ENCODE measurements around the gene FSTL4.

Gene FSTL4

DNA sequence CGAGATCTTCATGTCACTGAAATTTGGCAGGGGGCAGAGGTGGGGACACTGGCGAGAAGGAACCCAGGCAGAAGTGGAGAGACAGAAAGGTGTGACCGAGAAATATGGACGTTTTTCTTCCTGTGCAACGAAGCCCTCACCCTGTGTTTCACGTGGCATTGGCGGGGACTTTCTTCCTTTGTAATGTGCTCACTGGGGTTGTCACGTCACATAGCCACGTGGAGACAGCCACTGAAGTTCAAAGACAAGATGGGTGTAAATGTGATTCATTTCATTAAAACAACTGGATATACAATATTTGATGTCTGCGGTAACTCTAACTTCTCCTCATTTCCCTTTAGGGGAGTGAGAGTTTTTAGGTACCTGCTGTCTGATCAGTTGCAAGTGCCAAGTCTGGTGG lies 225.7 kb downstream of the FSTL4 start:
- no peak for DNase-seq (ENCODE audit: low read depth)

- no peak for DNase-seq (ENCODE audit: low read depth)
These were observed 227.0 kb downstream of the FSTL4 start for GRCh38 chr5:133385346-133385745.

DNA sequence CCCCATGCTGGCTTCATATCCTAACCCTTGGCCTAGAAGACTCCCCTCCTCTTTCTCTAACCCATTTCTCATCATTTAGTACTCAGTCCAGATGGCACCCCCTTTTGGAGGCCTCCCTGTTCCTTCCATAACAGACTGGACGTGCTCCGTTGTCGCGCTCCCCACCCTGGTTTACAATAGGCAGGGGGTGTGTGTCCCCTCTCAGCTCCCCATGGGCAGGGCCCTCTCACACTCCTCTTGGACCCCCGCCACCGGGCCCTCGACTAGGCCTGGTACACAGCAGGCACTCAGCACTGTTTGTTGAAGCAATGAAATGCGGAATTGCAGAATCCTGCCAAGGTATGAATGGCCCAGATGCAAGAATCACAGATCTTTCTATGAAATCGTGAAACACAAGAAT lies 227.4 kb downstream of the FSTL4 start:
- no peak for DNase-seq (ENCODE audit: low read depth)

- DNase-seq (ENCODE audit: low read depth), result no peak
These were observed 228.1 kb downstream of the FSTL4 start for GRCh38 chr5:133384120-133384855.

GRCh38 chr5:133383580-133383939 lies 228.8 kb downstream of the FSTL4 start:
- DNase-seq (ENCODE audit: low read depth), result no peak

DNA sequence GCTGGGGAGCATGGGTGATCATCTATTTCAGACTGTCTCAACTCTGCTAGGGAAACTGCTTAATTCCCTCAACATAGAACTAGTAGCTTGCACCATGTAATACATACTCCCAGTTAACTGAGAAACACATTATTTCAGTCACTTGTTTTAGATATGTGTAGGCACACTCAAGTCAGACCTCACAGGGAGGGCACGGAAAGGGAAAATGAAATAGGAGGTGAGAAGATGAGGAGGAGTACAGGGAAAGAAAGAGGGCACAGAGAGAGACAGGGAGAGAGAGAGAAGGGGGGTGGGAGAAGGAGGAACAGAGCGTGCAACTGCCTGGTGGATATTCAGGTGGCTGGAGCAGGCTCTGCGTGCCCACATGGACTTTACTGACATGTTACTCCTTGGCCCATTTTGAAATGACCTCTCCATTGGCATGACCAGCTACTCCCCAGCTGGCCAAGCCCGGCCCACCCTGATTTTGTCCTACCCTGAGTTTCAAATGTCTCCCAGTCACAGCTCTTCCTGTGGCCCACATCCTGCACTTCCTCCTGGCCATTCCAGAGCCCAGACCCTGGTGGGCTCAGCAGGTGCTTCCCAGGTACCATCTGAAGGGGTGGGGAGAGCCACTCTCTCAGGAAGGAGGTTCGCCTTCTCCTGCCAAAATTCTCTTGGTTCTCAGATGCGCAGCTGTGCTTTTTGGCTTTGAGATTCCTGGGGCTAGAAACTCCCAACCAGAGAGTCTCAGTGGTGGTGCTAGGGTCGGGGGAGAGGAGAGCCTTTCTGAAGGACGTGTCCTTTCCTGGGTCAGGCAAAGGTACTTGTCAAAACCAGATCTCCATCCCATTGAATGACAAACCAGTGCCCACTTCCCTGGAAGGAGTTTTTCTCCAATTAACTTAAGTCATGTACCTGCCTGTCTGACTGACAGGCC lies 229.4 kb downstream of the FSTL4 start:
- no peak for DNase-seq (ENCODE audit: low read depth)

- DNase-seq (ENCODE audit: low read depth), result no peak
These were observed 230.6 kb downstream of the FSTL4 start for GRCh38 chr5:133381571-133382365.

- no peak for DNase-seq (ENCODE audit: low read depth)
These were observed 231.3 kb downstream of the FSTL4 start for GRCh38 chr5:133381041-133381440.

DNA sequence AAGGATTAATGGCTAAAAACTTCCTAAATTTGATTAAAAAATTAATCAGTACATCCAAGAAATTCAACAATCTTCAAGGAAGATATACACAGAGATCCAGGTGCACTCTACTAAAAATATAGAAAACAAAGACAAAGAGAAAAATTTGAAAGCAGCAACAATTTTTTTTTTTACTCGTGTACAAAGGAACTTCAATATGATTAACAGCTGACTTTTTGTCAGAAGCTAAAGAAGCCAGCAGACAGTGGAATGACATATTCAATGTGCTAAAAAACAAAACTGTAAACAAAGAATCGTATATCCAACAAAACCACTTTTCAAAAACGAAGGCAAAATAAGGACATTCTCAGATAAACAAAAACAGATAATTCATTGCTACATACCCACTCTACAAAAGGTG lies 234.6 kb downstream of the FSTL4 start:
- DNase-seq (ENCODE audit: low read depth), result no peak

DNA sequence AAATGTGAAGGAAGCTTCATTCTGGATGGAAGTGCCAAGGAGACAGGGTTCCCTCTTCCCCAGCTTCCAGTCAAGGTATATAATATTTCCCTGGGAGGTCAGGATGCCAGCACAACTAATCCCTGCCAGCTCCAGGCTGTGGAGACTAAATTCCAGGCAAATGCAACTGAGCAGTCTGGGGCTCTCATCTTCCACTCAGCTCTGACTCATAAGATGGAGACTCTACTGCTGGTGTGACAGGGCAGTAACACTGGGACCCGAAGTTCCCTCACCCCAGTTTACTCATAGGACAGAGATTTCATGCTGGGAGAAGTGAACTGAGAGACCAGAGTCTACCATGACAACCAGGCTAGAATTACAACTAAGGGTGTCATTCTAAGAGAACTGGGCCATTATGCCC lies 235.4 kb downstream of the FSTL4 start:
- DNase-seq (ENCODE audit: low read depth), result no peak

- no peak for DNase-seq (ENCODE audit: low read depth)
These were observed 239.0 kb downstream of the FSTL4 start for GRCh38 chr5:133373121-133373870.

- DNase-seq (ENCODE audit: low read depth), result no peak
These were observed 239.9 kb downstream of the FSTL4 start for GRCh38 chr5:133372293-133372937.

DNA sequence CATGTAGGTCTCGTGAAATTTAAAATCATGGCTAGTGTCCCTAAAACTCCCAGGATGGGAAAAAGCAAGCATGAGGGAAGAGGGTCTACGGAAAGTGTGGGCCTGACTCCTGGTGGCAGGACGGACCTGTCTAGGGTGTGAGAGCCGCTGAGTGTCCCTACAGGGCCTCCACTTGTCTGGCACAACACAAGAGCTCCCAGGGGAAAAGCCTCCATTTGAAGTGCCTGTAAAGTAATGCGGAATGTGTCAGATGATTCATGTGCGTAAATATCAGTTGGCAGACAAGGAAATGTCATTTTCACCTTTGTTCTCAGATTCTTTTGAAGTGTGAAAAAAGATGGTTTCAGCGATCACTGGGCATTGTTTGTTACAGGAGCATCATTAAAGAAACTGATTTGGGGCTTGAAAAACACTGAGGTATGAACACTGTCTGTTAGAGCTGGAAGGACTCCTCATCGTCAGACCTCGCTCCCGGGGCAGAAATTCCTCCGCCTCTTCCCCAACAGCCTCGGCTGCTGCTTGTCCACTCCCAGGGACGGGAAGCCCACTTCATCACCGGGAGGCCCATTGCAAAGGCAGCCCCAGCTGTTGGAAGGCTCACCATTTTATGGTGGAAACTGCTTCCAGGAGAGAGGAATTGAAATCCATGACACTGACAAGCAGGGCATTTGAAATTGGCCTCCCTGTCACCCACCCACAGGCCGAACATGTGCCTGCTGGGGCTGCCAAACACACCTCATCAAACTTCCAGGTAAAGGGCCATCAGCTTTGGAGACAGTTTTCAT lies 240.8 kb downstream of the FSTL4 start:
- DNase-seq (ENCODE audit: low read depth), result no peak

DNA sequence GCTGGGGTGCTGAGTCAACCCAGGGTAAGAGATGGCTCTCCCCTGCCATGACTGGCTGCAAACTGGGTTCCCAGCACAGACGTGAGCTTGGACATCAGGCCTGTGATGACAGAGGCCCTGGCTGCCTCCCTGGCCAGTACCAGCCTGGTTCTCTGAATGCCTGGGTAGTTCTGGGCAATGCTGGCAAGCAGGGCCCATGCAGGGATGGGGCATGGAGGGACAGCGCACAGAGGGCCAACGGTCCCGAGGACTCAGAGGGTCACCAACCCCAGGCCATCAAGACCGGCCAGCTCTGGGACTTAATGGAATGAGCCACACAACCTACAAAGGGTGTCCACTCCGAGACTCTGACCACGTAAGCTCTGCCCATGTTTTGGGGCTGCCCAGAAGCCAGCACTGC lies 241.4 kb downstream of the FSTL4 start:
- DNase-seq (ENCODE audit: low read depth), result no peak

DNA sequence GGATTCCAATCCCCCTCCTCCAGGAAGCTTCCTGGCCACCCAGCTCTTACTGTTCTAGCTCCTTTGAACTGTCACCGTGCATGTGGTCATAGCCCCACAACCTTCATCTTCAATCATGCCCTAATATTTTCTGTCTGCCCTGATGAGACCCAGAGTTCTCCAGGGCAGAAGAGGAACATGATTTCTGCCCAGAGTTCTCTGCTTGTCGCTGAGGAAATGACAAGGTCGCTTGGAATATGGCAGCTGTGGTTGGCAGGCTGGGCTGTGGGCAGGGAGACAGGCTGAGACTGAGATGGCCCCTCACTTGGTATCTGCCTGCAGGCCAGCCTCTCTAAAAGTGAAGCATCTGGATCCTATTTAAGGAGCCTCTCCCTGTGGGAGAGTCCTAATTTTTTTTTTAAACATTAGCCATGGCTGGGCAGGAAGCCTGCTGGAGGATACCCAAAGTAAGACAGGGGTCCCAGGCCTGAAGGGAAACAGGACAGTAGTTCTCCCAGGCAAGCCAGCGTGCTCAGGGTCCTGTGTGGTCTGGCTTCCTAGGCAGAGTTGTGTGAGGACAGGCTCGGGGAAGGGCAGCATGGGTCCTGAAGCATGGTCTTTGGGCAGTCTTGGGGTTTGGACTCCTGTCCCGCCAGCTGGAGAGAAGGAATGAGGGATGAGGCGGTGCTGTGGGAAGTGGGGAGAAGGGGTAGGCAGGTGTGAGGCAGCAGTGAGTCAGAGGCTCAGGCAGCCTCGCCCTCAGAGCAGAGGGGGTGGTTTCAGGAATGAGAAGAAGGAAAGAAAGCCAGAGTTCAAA lies 242.1 kb downstream of the FSTL4 start:
- no peak for DNase-seq (ENCODE audit: low read depth)

- no peak for DNase-seq (ENCODE audit: low read depth)
These were observed 243.2 kb downstream of the FSTL4 start for GRCh38 chr5:133368916-133369783.

- no peak for DNase-seq (ENCODE audit: low read depth)
These were observed 244.4 kb downstream of the FSTL4 start for GRCh38 chr5:133367984-133368383.

DNA sequence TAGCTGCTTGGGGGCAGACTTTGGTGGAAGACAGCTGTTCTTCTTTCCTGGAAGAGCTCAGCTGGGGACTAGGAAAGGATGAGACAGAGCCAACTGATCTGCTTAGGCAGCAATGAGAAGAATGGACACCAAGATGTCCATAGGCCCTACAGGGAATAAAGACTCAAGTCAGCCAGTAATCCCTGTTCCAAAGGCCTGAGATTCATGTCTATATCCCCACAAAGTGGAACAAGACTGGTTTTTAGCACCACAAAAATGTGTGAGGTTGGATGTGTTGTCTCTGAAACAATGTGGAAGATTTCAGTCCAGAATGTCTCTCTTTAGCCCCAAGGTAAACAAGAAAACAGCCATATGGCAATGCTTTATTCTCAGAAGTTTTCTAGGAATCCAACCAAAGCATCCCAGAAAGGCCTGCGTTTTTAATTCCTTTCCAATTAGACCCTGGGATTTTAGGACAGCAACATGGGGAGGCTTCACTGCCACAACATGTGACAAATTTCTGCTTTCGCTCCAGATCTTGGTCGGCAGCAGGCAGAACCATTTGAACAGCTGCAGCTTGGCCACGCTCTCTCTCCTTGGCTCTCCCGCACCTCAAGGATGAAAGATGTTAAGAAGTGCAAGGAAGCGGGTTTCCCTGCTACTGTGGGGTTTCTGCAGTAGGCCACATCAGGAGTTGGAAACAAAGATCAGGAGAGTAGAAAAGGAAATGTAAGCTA lies 245.1 kb downstream of the FSTL4 start:
- no peak for DNase-seq (ENCODE audit: low read depth)

Data from activated T-helper 9 cell treated with anti-CD3 and anti-CD28 coated beads, Interleukin-2, amount 50 U/mL, for 16 hours (primary cell).